Measurements from ENCODE around the gene DRD1.
A peak's percentile ranks its signal among the peaks of the same experiment; 100 is the strongest.
"Not testable (repeated sequence)": the region's sequence is repeated elsewhere in the genome, so short reads cannot be mapped to it uniquely, and the experiment has no call there.

DRD1 gene

DNA sequence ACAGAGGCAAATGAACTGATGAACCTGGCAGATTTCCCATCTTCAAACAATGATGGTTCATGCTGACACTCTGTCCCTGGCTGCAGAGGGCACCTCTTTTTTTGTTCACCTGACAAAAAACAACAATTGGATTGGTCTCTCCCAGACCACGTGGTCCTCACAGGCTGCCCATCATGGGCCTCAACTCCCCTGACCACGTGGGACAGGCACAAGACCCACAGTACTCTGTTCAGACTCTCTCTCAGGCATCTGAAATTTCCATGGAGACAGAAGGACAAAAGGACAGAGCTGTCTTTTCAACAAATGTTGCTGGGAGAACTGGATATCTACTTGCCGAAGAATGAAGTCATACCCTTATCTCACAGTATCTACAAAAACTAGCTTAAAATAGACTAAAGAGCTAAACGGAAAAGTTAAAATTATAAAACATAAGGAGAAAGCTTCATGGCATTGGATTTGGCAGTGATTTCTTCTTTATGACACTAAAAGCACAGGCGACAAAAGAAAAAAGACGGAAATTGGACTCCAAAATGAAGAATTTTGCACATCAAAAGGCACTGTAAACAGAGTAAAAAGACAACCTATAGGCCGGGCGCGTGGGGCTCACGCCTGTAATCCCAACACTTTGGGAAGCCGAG, 12.2 kb upstream of the DRD1 start:
- Histone ChIP-seq H3K36me3 (ENCODE audit: control insufficient read depth, insufficient read depth, low read length) (no peaks in the 10 kb centered on the region), H3K4me3 (ENCODE audit: extremely low read depth, insufficient read depth, low read length, poor library complexity, severe bottlenecking) (no peak overlapping the region), H3K9me3 (ENCODE audit: control insufficient read depth, low read length) (no peaks in the 10 kb centered on the region), H3K4me1 (ENCODE audit: control insufficient read depth, insufficient read depth, low read length, poor library complexity, severe bottlenecking) (no peaks in the 10 kb centered on the region), H3K27ac (ENCODE audit: low read depth, low read length, severe bottlenecking) (no peak overlapping the region)
- 82 to 84% methylated on average over 9 to 10 of the region's 11 CpGs for WGBS, 2 experiments (ENCODE audit: insufficient coverage in 2 of 2)

DNA sequence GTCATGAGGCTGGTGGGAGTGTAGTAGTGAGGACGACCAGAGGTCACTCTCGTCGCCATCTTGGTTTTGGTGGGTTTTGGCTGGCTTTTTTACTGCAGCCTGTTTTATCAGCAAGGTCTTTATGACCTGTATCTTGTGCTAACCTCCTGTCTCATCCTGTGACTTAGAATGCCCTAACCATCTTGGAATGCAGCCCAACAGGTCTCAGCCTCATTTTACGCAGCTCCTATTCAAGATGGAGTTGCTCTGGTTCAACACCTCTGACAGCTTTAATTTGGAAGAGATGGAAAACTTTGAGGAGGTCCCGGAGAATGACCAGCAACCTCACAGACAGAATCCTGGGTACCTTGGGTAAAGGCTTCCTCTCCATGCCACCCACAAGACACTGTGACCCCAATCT, 10.4 kb upstream of the DRD1 start:
- H3K4me3 ChIP-seq (ENCODE audit: extremely low read depth, insufficient read depth, low read length, poor library complexity, severe bottlenecking): not testable (repeated sequence)
- WGBS, 2 experiments (ENCODE audit: insufficient coverage in 2 of 2): 100% methylated on average over 2 to 4 of the region's 5 CpGs

DNA sequence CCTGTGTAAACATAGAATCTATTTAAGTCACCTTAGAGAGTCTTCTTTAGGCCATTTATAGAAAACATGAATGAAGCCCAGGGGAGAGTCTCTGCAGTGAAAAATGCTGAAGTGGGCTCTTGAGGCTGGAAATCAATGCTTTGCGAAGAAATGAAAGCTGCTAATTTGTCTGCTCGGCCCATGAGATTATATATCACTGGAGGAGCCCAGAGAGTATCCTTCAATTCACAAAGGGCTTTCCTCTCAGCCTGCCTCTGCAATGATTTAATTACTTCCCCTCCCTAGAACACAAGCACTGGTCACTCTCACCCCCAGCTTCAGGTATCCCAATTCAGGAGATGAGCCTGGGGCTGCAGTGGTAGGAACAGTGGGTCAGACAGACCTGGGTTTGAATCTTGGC, 8.2 kb upstream of the DRD1 start:
- 80 to 83% methylated on average over 1 to 2 of the region's 2 CpGs for WGBS, 2 experiments (ENCODE audit: insufficient coverage in 2 of 2)
- Histone ChIP-seq H3K9me3 (ENCODE audit: control insufficient read depth, low read length) (no peaks in the 10 kb centered on the region), H3K36me3 (ENCODE audit: control insufficient read depth, insufficient read depth, low read length) (no peaks in the 10 kb centered on the region)

More for the DNA sequence above, 10.4 kb upstream of the DRD1 start:
- not testable (repeated sequence) for H3K27ac ChIP-seq (ENCODE audit: low read depth, low read length, severe bottlenecking); H3K36me3 ChIP-seq (ENCODE audit: control insufficient read depth, insufficient read depth, low read length); H3K9me3 ChIP-seq (ENCODE audit: control insufficient read depth, low read length); H3K4me1 ChIP-seq (ENCODE audit: control insufficient read depth, insufficient read depth, low read length, poor library complexity, severe bottlenecking)

DNA sequence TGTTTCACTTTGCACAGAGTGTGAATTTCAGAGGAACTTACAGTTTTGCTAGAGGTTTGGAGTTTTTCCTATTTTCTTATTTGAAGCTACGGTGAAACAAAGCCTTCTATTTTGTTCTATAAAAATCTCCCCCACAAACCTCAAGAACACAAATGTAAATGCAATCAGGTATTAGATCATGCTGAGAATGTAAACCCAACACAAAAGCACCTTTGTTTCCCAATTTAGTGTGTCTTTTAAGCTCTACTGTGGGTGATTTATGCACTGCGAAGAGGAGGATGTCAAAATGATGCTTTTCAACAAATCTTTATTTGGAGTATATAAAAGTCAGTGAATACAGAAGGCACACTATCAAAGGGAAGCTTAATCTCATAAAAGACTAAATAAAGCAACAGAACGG, 4.3 kb upstream of the DRD1 start:
- 100% methylated on average over 1 of the region's 3 CpGs; no CpG with 5 or more reads in 1 of the 2 experiments for WGBS, 2 experiments (ENCODE audit: insufficient coverage in 2 of 2)
- Histone ChIP-seq H3K36me3 (ENCODE audit: control insufficient read depth, insufficient read depth, low read length) (no peaks in the 10 kb centered on the region), H3K4me3 (ENCODE audit: extremely low read depth, insufficient read depth, low read length, poor library complexity, severe bottlenecking) (no peak overlapping the region), H3K27ac (ENCODE audit: low read depth, low read length, severe bottlenecking) (no peak overlapping the region), H3K9me3 (ENCODE audit: control insufficient read depth, low read length) (no peaks in the 10 kb centered on the region), H3K4me1 (ENCODE audit: control insufficient read depth, insufficient read depth, low read length, poor library complexity, severe bottlenecking) (peaks cover 2% of the 10 kb centered on the region)

More for the DNA sequence above, 8.2 kb upstream of the DRD1 start:
- no peak overlapping the region for H3K27ac ChIP-seq (ENCODE audit: low read depth, low read length, severe bottlenecking)
- peaks cover 2% of the 10 kb centered on the region for H3K4me1 ChIP-seq (ENCODE audit: control insufficient read depth, insufficient read depth, low read length, poor library complexity, severe bottlenecking)
- no peak overlapping the region for H3K4me3 ChIP-seq (ENCODE audit: extremely low read depth, insufficient read depth, low read length, poor library complexity, severe bottlenecking)

DNA sequence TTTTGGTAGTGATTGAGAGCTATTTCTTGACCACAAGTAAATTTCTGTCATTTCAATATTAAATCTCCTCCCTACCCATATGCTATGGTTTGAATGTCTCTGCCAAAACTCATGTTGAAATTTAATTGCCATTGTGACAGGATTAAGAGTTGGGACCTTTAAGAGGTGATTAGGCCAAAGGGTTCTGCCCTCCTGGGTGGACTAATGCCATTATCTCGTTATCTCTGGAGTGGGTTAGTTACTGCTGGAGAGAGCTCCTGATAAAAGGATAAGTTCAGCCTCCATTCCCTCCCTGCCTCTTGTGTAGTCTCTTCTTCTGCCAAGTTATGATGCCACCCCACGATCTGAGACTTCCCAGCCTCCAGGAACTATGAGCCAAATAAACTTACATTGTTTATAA, 3.6 kb upstream of the DRD1 start:
- Histone ChIP-seq H3K4me1 (ENCODE audit: control insufficient read depth, insufficient read depth, low read length, poor library complexity, severe bottlenecking) (peaks cover 2% of the 10 kb centered on the region), H3K27ac (ENCODE audit: low read depth, low read length, severe bottlenecking) (no peak overlapping the region), H3K36me3 (ENCODE audit: control insufficient read depth, insufficient read depth, low read length) (no peaks in the 10 kb centered on the region), H3K4me3 (ENCODE audit: extremely low read depth, insufficient read depth, low read length, poor library complexity, severe bottlenecking) (no peak overlapping the region), H3K9me3 (ENCODE audit: control insufficient read depth, low read length) (no peaks in the 10 kb centered on the region)
- WGBS, 2 experiments (ENCODE audit: insufficient coverage in 2 of 2): 75% methylated on average over 1 of the region's 2 CpGs; no CpG with 5 or more reads in 1 of the 2 experiments

DNA sequence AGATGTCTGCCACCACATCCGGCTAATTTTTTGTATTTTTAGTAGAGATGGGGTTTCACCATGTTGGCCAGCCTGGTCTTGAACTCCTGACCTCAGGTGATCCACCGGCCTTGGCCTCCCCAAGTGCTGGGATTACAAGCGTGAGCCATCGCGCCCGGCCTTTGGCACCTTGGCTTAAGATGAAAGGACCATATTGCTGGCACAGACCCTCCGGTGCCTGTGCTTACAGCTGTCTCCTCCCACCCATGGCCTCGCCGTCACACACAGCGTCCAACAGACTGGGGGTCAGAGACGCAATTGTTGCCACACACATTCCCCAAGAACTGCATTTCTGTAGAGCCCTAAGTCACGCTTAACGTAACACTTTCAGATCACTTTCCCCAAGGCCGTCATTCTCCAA, 2.4 kb upstream of the DRD1 start:
- H3K36me3 ChIP-seq (ENCODE audit: control insufficient read depth, insufficient read depth, low read length); H3K4me1 ChIP-seq (ENCODE audit: control insufficient read depth, insufficient read depth, low read length, poor library complexity, severe bottlenecking); H3K27ac ChIP-seq (ENCODE audit: low read depth, low read length, severe bottlenecking); H3K4me3 ChIP-seq (ENCODE audit: extremely low read depth, insufficient read depth, low read length, poor library complexity, severe bottlenecking); H3K9me3 ChIP-seq (ENCODE audit: control insufficient read depth, low read length): not testable (repeated sequence)
- WGBS, 2 experiments (ENCODE audit: insufficient coverage in 2 of 2): 92 to 96% methylated on average over 13 of the region's 14 CpGs

DNA sequence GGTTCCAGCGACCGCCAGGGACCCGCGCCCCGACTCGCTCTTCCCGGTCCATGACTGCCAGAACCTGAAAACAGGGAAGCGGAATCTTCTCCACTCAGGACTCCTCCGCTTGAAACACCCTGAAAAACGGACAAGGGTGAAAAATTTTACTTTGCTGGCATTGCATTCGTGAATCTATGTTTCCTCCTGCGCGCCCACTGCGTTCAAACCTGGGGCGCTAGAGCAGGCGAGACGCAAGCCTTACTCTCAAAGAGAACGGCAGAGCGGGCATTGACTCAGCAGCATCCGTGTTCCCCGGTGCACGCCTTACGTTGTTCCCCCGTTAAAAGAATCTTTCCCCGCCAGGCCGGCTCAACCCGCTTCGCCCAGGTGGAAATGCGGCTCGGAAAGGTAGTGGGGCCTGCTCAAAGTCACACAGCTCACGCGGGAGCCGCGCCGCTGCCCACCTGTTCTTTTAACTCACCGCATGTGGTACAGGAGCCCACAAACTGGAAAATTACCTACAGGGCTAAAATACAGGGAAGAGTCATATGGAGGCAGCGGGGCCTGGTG, 999 bp upstream of the DRD1 start:
- 68% methylated on average over 29 to 37 of the region's 37 CpGs for WGBS, 2 experiments (ENCODE audit: insufficient coverage in 2 of 2)
- peak overlapping the region; percentile 36 for H3K4me3 ChIP-seq (ENCODE audit: extremely low read depth, insufficient read depth, low read length, poor library complexity, severe bottlenecking)
- peaks cover 2% of the 10 kb centered on the region for H3K4me1 ChIP-seq (ENCODE audit: control insufficient read depth, insufficient read depth, low read length, poor library complexity, severe bottlenecking)
- H3K9me3 ChIP-seq (ENCODE audit: control insufficient read depth, low read length): no peaks in the 10 kb centered on the region
- no peaks in the 10 kb centered on the region for H3K36me3 ChIP-seq (ENCODE audit: control insufficient read depth, insufficient read depth, low read length)
- H3K27ac ChIP-seq (ENCODE audit: low read depth, low read length, severe bottlenecking): no peak overlapping the region

DNA sequence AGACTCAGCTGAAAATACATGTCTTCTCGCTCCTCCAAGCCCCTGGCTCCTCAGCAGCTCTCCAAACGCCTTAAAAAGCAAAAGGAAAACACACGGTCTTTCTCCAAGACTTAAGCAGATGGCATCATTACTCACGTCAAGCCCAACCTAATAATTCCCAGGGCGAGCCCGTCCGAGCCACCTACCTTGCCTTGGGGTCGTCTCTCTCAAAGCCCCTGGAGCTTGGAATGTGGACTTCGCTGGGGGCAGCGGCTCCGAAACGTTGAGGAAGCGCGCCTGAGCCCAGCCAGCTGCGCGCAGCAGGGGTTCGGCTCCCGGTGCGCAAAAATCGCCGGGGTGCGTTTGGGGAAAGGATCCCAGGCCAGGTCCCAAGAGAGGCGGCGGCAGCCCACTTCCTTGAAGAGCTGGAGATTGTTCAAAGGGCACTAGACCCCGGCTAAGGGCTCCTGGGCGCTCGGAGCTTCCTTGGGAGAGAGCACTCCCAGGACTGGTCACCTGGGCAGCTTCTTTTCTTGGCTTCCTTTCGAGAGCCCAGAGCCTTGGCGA, 395 bp downstream of the DRD1 start:
- no peaks in the 10 kb centered on the region for H3K9me3 ChIP-seq (ENCODE audit: control insufficient read depth, low read length)
- H3K4me1 ChIP-seq (ENCODE audit: control insufficient read depth, insufficient read depth, low read length, poor library complexity, severe bottlenecking): peaks cover 2% of the 10 kb centered on the region
- WGBS, 2 experiments (ENCODE audit: insufficient coverage in 2 of 2): 15 to 21% methylated on average over 20 to 27 of the region's 29 CpGs
- H3K4me3 ChIP-seq (ENCODE audit: extremely low read depth, insufficient read depth, low read length, poor library complexity, severe bottlenecking): peak overlapping the region; percentile 36
- H3K27ac ChIP-seq (ENCODE audit: low read depth, low read length, severe bottlenecking): no peak overlapping the region
- no peaks in the 10 kb centered on the region for H3K36me3 ChIP-seq (ENCODE audit: control insufficient read depth, insufficient read depth, low read length)

DNA sequence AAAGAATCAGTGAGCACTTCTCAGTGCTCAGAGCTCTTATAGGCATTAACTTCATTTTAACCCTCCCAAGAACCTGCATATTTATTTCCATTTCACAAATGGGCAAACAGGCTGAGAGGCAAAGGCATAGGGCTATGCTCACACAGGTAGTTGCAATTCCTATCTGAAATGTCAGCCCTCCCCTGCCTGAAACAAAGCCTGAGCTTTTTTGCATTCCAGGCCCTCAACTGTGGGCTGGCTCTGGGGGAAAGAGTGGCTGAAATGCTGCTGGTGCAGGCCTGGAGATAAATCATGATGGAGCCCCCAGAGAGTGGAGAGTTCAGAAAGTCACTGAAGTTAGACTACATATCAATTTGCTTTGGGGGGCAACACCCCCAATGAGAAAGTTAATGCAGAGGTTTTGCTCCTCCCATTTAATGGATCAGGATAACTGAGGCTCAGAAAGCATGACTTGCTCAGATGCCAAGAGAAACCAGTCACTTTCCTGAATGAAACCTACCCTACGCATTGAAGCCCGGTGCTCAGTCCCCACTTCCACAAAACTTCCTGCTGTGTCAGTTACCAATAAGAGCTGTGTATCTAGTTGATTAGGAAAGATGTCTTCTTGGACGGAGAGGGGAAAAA, 5.6 kb downstream of the DRD1 start:
- WGBS, 2 experiments (ENCODE audit: insufficient coverage in 2 of 2): no CpG with 5 or more reads among the region's 3 CpGs
- Histone ChIP-seq H3K36me3 (ENCODE audit: control insufficient read depth, insufficient read depth, low read length) (no peaks in the 10 kb centered on the region), H3K27ac (ENCODE audit: low read depth, low read length, severe bottlenecking) (no peak overlapping the region), H3K4me3 (ENCODE audit: extremely low read depth, insufficient read depth, low read length, poor library complexity, severe bottlenecking) (no peak overlapping the region), H3K4me1 (ENCODE audit: control insufficient read depth, insufficient read depth, low read length, poor library complexity, severe bottlenecking) (no peaks in the 10 kb centered on the region), H3K9me3 (ENCODE audit: control insufficient read depth, low read length) (no peaks in the 10 kb centered on the region)

DNA sequence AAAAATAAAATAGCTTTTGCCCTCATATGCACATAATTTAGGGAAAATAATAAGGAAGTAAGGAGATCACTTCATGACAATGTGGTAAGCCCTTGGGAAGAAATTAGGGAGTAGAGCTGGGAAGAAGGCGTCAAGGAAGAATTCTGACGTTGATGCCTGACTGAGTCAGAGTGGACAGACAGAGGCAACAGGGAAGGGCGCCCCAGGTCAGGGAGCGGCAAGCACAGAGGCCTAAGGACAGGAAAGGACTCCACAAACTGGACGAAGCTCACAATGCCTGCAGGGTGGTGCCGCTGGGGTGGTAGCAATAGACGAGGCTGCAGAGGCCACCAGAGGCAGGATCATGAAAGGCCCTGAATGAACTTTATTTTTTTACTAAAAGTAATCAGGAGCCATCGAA, 7.6 kb downstream of the DRD1 start:
- Histone ChIP-seq H3K4me3 (ENCODE audit: extremely low read depth, insufficient read depth, low read length, poor library complexity, severe bottlenecking) (no peak overlapping the region), H3K4me1 (ENCODE audit: control insufficient read depth, insufficient read depth, low read length, poor library complexity, severe bottlenecking) (no peaks in the 10 kb centered on the region), H3K9me3 (ENCODE audit: control insufficient read depth, low read length) (no peaks in the 10 kb centered on the region), H3K36me3 (ENCODE audit: control insufficient read depth, insufficient read depth, low read length) (no peaks in the 10 kb centered on the region), H3K27ac (ENCODE audit: low read depth, low read length, severe bottlenecking) (no peak overlapping the region)
- WGBS, 2 experiments (ENCODE audit: insufficient coverage in 2 of 2): 55 to 63% methylated on average over 7 to 8 of the region's 8 CpGs

DNA sequence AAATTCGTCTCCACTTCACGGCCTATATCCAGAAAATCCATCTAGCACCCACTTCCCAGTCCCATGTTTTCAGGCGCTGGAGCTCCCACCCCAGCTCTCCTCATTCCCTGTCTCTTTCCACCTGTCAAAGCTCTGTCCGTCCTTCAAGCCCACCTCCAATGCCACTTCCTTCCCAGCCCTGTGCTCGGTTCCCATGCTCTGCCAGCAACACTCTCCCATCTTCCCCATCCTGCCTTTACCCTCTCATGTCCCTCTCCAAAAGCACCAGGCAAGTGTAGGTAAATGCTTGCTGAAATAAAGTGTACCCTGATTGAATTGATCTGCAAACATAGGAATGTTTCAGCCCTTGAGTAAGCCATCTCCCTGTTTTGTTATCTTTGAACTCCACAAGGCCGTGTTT, 9.2 kb downstream of the DRD1 start:
- WGBS, 2 experiments (ENCODE audit: insufficient coverage in 2 of 2): 61 to 73% methylated on average over 5 of the region's 6 CpGs

More for the DNA sequence above, 9.2 kb downstream of the DRD1 start:
- H3K27ac ChIP-seq (ENCODE audit: low read depth, low read length, severe bottlenecking): no peak overlapping the region
- no peaks in the 10 kb centered on the region for H3K36me3 ChIP-seq (ENCODE audit: control insufficient read depth, insufficient read depth, low read length)
- no peaks in the 10 kb centered on the region for H3K4me1 ChIP-seq (ENCODE audit: control insufficient read depth, insufficient read depth, low read length, poor library complexity, severe bottlenecking)
- H3K9me3 ChIP-seq (ENCODE audit: control insufficient read depth, low read length): no peaks in the 10 kb centered on the region
- H3K4me3 ChIP-seq (ENCODE audit: extremely low read depth, insufficient read depth, low read length, poor library complexity, severe bottlenecking): no peak overlapping the region
